K562 (cell line): ENCODE results near the gene TM9SF3. TPM values are rescaled to one million over a fixed set of nuclear protein-coding genes. Genes with fewer than 3 reads are reported as not detected.

Experiments
- ARID3A ChIP-seq: IDR thresholded peaks from 2 replicates; pipeline ENCODE4 v1.6.1; 2012; ENCODE audit warnings: low read depth, low read length, improper control_type of control experiment, borderline replicate concordance
- FOXA1 ChIP-seq: fragments of 450-650 bp; IDR thresholded peaks from 2 replicates; pipeline ENCODE4 v1.6.1; 2016; ENCODE audit warnings: mild to moderate bottlenecking, borderline replicate concordance
- FOXP1 ChIP-seq: sonication (generic); formaldehyde crosslinking; IDR thresholded peaks from 2 replicates; pipeline ENCODE4 v1.8.0; 2022; ENCODE audit warnings: mild to moderate bottlenecking, missing genetic modification reagents
- PHF20 ChIP-seq: fragments of 450-650 bp; IDR thresholded peaks from 2 replicates; pipeline ENCODE4 v1.6.1; 2018; ENCODE audit not compliant: partially characterized antibody
- PRPF4 ChIP-seq: fragments of 200-400 bp; formaldehyde crosslinking; IDR thresholded peaks from one replicate; pipeline ENCODE4 v1.6.1; 2017; ENCODE audit warnings: low read length, low read depth, mild to moderate bottlenecking; ENCODE audit not compliant: insufficient read depth, poor library complexity, severe bottlenecking
- RCOR1 ChIP-seq, 2 experiments: IDR thresholded peaks; 2 replicates each; pipeline ENCODE4 v1.6.1; 2012; ENCODE audit warnings: low read depth in 2 of 2, low read length in 2 of 2, borderline replicate concordance in 1 of 2, improper control_type of control experiment in 1 of 2
- ZNF174 ChIP-seq: fragments of 250-450 bp; sonication (Bioruptor Pico); IDR thresholded peaks from 2 replicates; pipeline ENCODE4 v1.4.0; 2020; ENCODE audit warnings: mild to moderate bottlenecking
- ZNF263 ChIP-seq: sonication (generic); formaldehyde crosslinking; IDR thresholded peaks from 2 replicates; pipeline ENCODE4 v1.8.0; 2022; ENCODE audit warnings: mild to moderate bottlenecking, missing genetic modification reagents, borderline replicate concordance
- ZNF507 ChIP-seq: conservative IDR thresholded peaks from 2 replicates; pipeline ENCODE4 v1.6.1; 2017; ENCODE audit warnings: missing genetic modification characterization, missing compliant biosample characterization
- ZNF57 ChIP-seq: fragments of 450-650 bp; formaldehyde crosslinking; IDR thresholded peaks from 2 replicates; pipeline ENCODE4 v1.4.0; 2020; ENCODE audit warnings: mild to moderate bottlenecking, moderate library complexity
- polyA plus RNA-seq, 8 experiments: library from polyadenylated mRNA; depleted of rRNA in 4 of 8; stranded (reverse) in 5 of 8; unstranded in 3 of 8; fragments of >200 nt; fragmentation: Nextera tagmentation in 2 of 8; fragmentation: Illumina TruSeq in 1 of 8; extraction: Ambion mirVana in 2 of 8; extraction: Trizol in 1 of 8; gene quantifications; 2 replicates each; pipeline versions ENCODE4 v1.2.1 to v1.2.3, GENCODE V29; 2011 to 2014; ENCODE audit warnings: inconsistent platforms in 1 of 8, missing spikeins in 1 of 8
- total RNA-seq, 7 experiments: library from RNA; depleted of rRNA in 6 of 7; stranded (reverse); fragments of >200 nt in 6 of 7; fragmentation: Illumina TruSeq in 2 of 7; extraction: Trizol in 2 of 7; gene quantifications; 2 replicates each; pipeline versions ENCODE4 v1.2.1 to v1.2.3, GENCODE V29; 2011 to 2021; ENCODE audit warnings: low replicate concordance in 1 of 7
- TF ChIP-seq, protein P1 (sequence below): sonication (generic); formaldehyde crosslinking; IDR thresholded peaks from 2 replicates; pipeline ENCODE4 v1.8.0; 2022; ENCODE audit warnings: missing genetic modification reagents, mild to moderate bottlenecking, borderline replicate concordance
- TF ChIP-seq, protein P2 (sequence below): conservative IDR thresholded peaks from 2 replicates; pipeline ENCODE4 v1.6.1; 2011; ENCODE audit warnings: low read depth, mild to moderate bottlenecking, low read length; ENCODE audit not compliant: control insufficient read depth
- TF ChIP-seq, protein P3 (sequence below), 2 experiments: fragments of 450-650 bp; formaldehyde crosslinking in 1 of 2; IDR thresholded peaks; 2 replicates each; pipeline versions ENCODE4 v1.4.0 to v1.6.1; 2014 to 2020; ENCODE audit warnings: mild to moderate bottlenecking in 2 of 2, borderline replicate concordance in 1 of 2, low read depth in 1 of 2

TM9SF3 gene
- total and polyA plus RNA-seq, 9 of the 15 experiments (the other 6 are each of a cell fraction or from before 2014, with no cell fraction given) = 16.1 to 63.1 (median 34.9) TPM

DNA sequence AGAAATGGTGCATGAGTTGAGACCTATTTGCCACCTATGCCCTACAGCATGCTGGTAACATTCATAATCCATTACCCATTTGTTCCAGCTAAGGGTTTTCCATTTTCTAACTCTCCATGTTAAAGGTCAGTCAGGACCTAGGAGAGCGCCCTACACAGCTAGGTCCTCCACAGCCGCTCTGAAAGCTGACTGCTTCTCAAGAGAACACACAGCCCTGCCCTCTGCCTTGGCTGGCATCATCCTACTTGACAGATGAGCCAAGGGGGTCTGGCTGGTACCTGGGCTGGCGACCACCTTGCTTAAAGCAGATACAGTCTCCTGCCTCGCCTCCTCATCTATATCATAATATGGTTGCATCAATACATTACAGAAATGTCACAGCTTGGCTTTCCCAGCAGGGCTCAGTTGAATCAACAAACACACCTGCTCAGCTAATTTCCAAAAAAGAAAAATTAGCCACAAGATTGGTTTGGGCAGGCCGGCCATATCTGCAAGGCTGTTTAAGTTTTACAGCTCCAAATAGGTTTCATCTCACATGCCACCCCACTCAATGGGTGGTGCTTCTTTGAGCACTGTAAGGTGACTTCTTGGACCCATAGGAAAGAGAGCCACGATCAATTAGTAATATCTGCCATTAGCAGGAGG, 90.4 kb downstream of the TM9SF3 start (continued):
- TF ChIP-seq FOXA1 (no peak), ZNF263 (CRISPR knock-in tag) (no peak), ZNF507 (tag) (no peak), ZNF174 (no peak), ZNF57 (CRISPR knock-in tag) (no peak), FOXP1 (CRISPR knock-in tag) (no peak), PRPF4 (no peak), ARID3A (no peak), RCOR1 (IDR thresholded peaks at IDR 0.05; ENCODE audit: borderline replicate concordance in 1 of 2, low read depth in 2 of 2, low read length in 2 of 2) (no peak), PHF20 (no peak)
- TF ChIP-seq, protein P1, sequence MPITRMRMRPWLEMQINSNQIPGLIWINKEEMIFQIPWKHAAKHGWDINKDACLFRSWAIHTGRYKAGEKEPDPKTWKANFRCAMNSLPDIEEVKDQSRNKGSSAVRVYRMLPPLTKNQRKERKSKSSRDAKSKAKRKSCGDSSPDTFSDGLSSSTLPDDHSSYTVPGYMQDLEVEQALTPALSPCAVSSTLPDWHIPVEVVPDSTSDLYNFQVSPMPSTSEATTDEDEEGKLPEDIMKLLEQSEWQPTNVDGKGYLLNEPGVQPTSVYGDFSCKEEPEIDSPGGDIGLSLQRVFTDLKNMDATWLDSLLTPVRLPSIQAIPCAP = no peak
- TF ChIP-seq, protein P2, sequence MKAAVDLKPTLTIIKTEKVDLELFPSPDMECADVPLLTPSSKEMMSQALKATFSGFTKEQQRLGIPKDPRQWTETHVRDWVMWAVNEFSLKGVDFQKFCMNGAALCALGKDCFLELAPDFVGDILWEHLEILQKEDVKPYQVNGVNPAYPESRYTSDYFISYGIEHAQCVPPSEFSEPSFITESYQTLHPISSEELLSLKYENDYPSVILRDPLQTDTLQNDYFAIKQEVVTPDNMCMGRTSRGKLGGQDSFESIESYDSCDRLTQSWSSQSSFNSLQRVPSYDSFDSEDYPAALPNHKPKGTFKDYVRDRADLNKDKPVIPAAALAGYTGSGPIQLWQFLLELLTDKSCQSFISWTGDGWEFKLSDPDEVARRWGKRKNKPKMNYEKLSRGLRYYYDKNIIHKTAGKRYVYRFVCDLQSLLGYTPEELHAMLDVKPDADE = no peak
- TF ChIP-seq, protein P3, sequence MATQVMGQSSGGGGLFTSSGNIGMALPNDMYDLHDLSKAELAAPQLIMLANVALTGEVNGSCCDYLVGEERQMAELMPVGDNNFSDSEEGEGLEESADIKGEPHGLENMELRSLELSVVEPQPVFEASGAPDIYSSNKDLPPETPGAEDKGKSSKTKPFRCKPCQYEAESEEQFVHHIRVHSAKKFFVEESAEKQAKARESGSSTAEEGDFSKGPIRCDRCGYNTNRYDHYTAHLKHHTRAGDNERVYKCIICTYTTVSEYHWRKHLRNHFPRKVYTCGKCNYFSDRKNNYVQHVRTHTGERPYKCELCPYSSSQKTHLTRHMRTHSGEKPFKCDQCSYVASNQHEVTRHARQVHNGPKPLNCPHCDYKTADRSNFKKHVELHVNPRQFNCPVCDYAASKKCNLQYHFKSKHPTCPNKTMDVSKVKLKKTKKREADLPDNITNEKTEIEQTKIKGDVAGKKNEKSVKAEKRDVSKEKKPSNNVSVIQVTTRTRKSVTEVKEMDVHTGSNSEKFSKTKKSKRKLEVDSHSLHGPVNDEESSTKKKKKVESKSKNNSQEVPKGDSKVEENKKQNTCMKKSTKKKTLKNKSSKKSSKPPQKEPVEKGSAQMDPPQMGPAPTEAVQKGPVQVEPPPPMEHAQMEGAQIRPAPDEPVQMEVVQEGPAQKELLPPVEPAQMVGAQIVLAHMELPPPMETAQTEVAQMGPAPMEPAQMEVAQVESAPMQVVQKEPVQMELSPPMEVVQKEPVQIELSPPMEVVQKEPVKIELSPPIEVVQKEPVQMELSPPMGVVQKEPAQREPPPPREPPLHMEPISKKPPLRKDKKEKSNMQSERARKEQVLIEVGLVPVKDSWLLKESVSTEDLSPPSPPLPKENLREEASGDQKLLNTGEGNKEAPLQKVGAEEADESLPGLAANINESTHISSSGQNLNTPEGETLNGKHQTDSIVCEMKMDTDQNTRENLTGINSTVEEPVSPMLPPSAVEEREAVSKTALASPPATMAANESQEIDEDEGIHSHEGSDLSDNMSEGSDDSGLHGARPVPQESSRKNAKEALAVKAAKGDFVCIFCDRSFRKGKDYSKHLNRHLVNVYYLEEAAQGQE (IDR thresholded peaks at IDR 0.05; ENCODE audit: borderline replicate concordance) = peak; percentile 96
- TF ChIP-seq, protein P3 (CRISPR knock-in tag; IDR thresholded peaks at IDR 0.05; ENCODE audit: low read depth) = peak; percentile 79; the same call in 1 of the 2 replicates
- TF ChIP-seq, all 486 proteins: peak for 4
